Gastroesophageal sphincter (tissue), 4 donors: Measurements from ENCODE around the gene APBA2. TPM values are rescaled to one million over a fixed set of nuclear protein-coding genes. Genes with fewer than 3 reads are reported as not detected.

ENCODE experiments used
- ATAC-seq: fragments of 150-250 bp; one replicate; pipeline ENCODE4 v1.9.1; 2016; ENCODE audit warnings: mild to moderate bottlenecking, moderate library complexity
- H3K27ac ChIP-seq, 4 donors: fragments of 200-600 bp; sonication (generic) in 3 of 4; 1 replicate in 3 of 4; 2 replicates in 1 of 4; pipeline ENCODE4 v1.5.1; 2016 to 2019
- H3K27me3 ChIP-seq: fragments of 200-600 bp; sonication (generic); one replicate; pipeline ENCODE4 v1.5.1; 2019
- H3K36me3 ChIP-seq, 2 donors: fragments of 200-600 bp; sonication (generic); one replicate each; pipeline ENCODE4 v1.5.1; 2019; ENCODE audit warnings: control low read depth in 1 of 2
- H3K4me1 ChIP-seq, 3 donors: fragments of 200-600 bp; sonication (generic); 1 replicate in 2 of 3; 2 replicates in 1 of 3; pipeline ENCODE4 v1.5.1; 2016 to 2019; ENCODE audit warnings: control low read depth in 2 of 3
- H3K4me3 ChIP-seq, 2 donors: fragments of 200-600 bp; sonication (generic); one replicate each; pipeline ENCODE4 v1.5.1; 2019; ENCODE audit warnings: mild to moderate bottlenecking in 1 of 2, moderate library complexity in 1 of 2
- H3K9me3 ChIP-seq, 3 donors: fragments of 200-600 bp; sonication (generic); one replicate each; pipeline ENCODE4 v1.5.1; 2017 to 2019; ENCODE audit warnings: control low read depth in 2 of 3
- CTCF ChIP-seq, 4 experiments: fragments of 200-600 bp in 2 of 4; fragments of 450-650 bp in 2 of 4; sonication (generic) in 1 of 4; IDR thresholded peaks; one replicate each; pipeline ENCODE4 v1.5.1; 2017 to 2019; ENCODE audit warnings: antibody characterized with exemption in 4 of 4, mild to moderate bottlenecking in 2 of 4, moderate library complexity in 2 of 4
- EP300 ChIP-seq: sonication (generic); formaldehyde crosslinking; IDR thresholded peaks from one replicate; pipeline ENCODE4 v1.6.1; 2017; ENCODE audit warnings: antibody characterized with exemption, mild to moderate bottlenecking
- POLR2A ChIP-seq, 2 donors: fragments of 450-650 bp; IDR thresholded peaks; one replicate each; pipeline ENCODE4 v1.6.1; 2017; ENCODE audit warnings: antibody characterized with exemption in 2 of 2, mild to moderate bottlenecking in 2 of 2, moderate library complexity in 1 of 2
- POLR2AphosphoS5 ChIP-seq: sonication (generic); formaldehyde crosslinking; IDR thresholded peaks from one replicate; pipeline ENCODE4 v1.6.1; 2017; ENCODE audit warnings: antibody characterized with exemption
- WGBS, 2 donors: methylation state at CpG; one replicate each; pipeline ENCODE4 v1.1.5; 2018; ENCODE audit warnings: low coverage in 1 of 2; 5-methylcytosine and 5-hydroxymethylcytosine counted together
- total RNA-seq, 4 donors: library from RNA; depleted of rRNA; stranded (reverse); fragments of >200 nt; gene quantifications; one replicate each; pipeline ENCODE4 v1.1.0, GENCODE V29; 2016

Gene APBA2
- total RNA-seq, 4 donors from 2014 or later = 3.1 to 14.9 (median 4.2) TPM

GRCh38 chr15:28936481-28936881 is 50.7 kb downstream of the APBA2 start:
- Histone ChIP-seq H3K4me1 (no peaks in the 10 kb centered on the region), H3K4me3 (no peak overlapping the region), H3K9me3 (no peaks in the 10 kb centered on the region), H3K36me3 (no peaks in the 10 kb centered on the region), H3K27me3 (no peaks in the 10 kb centered on the region), H3K27ac (no peak overlapping the region)
- ATAC-seq = no peak
- TF ChIP-seq CTCF (IDR thresholded peaks at IDR 0.05) = no peak
- no peak for TF ChIP-seq POLR2A (IDR thresholded peaks at IDR 0.05)
- TF ChIP-seq POLR2AphosphoS5 = no peak
- no peak for TF ChIP-seq EP300
- WGBS, 2 donors = 40% methylated on average over 1 of the region's 9 CpGs; no CpG with 5 or more reads in 1 of the 2 donors

GRCh38 chr15:28937271-28937670 is 51.5 kb downstream of the APBA2 start:
- WGBS, 2 donors = 96% methylated on average over 4 of the region's 8 CpGs; no CpG with 5 or more reads in 1 of the 2 donors
- no peaks in the 10 kb centered on the region for H3K27me3 ChIP-seq
- H3K27ac ChIP-seq = no peak overlapping the region
- no peak for TF ChIP-seq POLR2AphosphoS5
- no peak for TF ChIP-seq POLR2A (IDR thresholded peaks at IDR 0.05)
- no peak for TF ChIP-seq CTCF (IDR thresholded peaks at IDR 0.05)
- no peak for TF ChIP-seq EP300
- H3K36me3 ChIP-seq = no peaks in the 10 kb centered on the region
- ATAC-seq = no peak
- no peak overlapping the region for H3K4me3 ChIP-seq
- H3K4me1 ChIP-seq = no peaks in the 10 kb centered on the region
- no peaks in the 10 kb centered on the region for H3K9me3 ChIP-seq

- H3K4me3 ChIP-seq = no peak overlapping the region
- ATAC-seq = no peak
- no peak for TF ChIP-seq CTCF (IDR thresholded peaks at IDR 0.05)
- no peak for TF ChIP-seq POLR2A (IDR thresholded peaks at IDR 0.05)
- TF ChIP-seq EP300 = no peak
- no peak for TF ChIP-seq POLR2AphosphoS5
- H3K36me3 ChIP-seq = no peaks in the 10 kb centered on the region
- no peaks in the 10 kb centered on the region for H3K4me1 ChIP-seq
- no peaks in the 10 kb centered on the region for H3K27me3 ChIP-seq
- WGBS, 2 donors = 82 to 90% methylated on average over 10 of the region's 10 CpGs
- no peaks in the 10 kb centered on the region for H3K9me3 ChIP-seq
- no peak overlapping the region for H3K27ac ChIP-seq
These were observed 56.3 kb downstream of the APBA2 start for GRCh38 chr15:28942046-28942445.

GRCh38 chr15:28942571-28942970 is 56.8 kb downstream of the APBA2 start:
- Histone ChIP-seq H3K27ac (no peak overlapping the region), H3K4me3 (no peak overlapping the region), H3K27me3 (no peaks in the 10 kb centered on the region), H3K9me3 (no peaks in the 10 kb centered on the region), H3K36me3 (no peaks in the 10 kb centered on the region), H3K4me1 (no peaks in the 10 kb centered on the region)
- WGBS, 2 donors = 87 to 100% methylated on average over 1 to 8 of the region's 15 CpGs
- ATAC-seq = no peak
- TF ChIP-seq CTCF (IDR thresholded peaks at IDR 0.05) (no peak), POLR2A (IDR thresholded peaks at IDR 0.05) (no peak), POLR2AphosphoS5 (no peak), EP300 (no peak)

GRCh38 chr15:28943146-28943545 is 57.4 kb downstream of the APBA2 start:
- no peak for ATAC-seq
- H3K36me3 ChIP-seq = no peaks in the 10 kb centered on the region
- H3K9me3 ChIP-seq = no peaks in the 10 kb centered on the region
- no peak overlapping the region for H3K4me3 ChIP-seq
- no peak for TF ChIP-seq CTCF (IDR thresholded peaks at IDR 0.05)
- TF ChIP-seq EP300 = no peak
- no peak for TF ChIP-seq POLR2A (IDR thresholded peaks at IDR 0.05)
- TF ChIP-seq POLR2AphosphoS5 = no peak
- no peaks in the 10 kb centered on the region for H3K27me3 ChIP-seq
- no peaks in the 10 kb centered on the region for H3K4me1 ChIP-seq
- H3K27ac ChIP-seq = no peak overlapping the region
- 80 to 100% methylated on average over 1 to 3 of the region's 8 CpGs for WGBS, 2 donors
